ENCODE measurements around the gene BTNL2.
A peak's percentile ranks its signal among the peaks of the same experiment; 100 is the strongest.

BTNL2 gene

GRCh38 chr6:32415521-32416019 is 8.6 kb upstream of the BTNL2 start:
- H3K9me3 ChIP-seq (ENCODE audit: insufficient read depth, low read length, severe bottlenecking), result no peaks in the 10 kb centered on the region
- H3K4me2 ChIP-seq (ENCODE audit: insufficient read depth, low read length), result no peak overlapping the region
- peak; percentile 76 for DNase-seq
- TF ChIP-seq CTCF (IDR thresholded peaks at IDR 0.05; ENCODE audit: borderline replicate concordance, extremely low read depth, low read length, poor library complexity, severe bottlenecking), result peak; percentile 99
- TF ChIP-seq EZH2 (IDR thresholded peaks at IDR 0.05; ENCODE audit: borderline replicate concordance, low read depth, low read length, severe bottlenecking), result peak; percentile 47
- H3K9ac ChIP-seq (ENCODE audit: low read depth, low read length), result no peak overlapping the region
- H2AFZ ChIP-seq (ENCODE audit: low read depth, low read length), result no peak overlapping the region
- no peak overlapping the region for H3K4me3 ChIP-seq (ENCODE audit: low read depth in 1 of 2, low read length in 2 of 2)
- H3K27ac ChIP-seq (ENCODE audit: low read length), result no peak overlapping the region
- peaks cover 51% of the 10 kb centered on the region for H3K27me3 ChIP-seq (ENCODE audit: insufficient read depth, low read length, poor library complexity)
- peak; percentile 79 for ATAC-seq (ENCODE audit: insufficient read depth, low read depth)
- no peaks in the 10 kb centered on the region for H3K36me3 ChIP-seq (ENCODE audit: insufficient read depth, low read length)
- H4K20me1 ChIP-seq (ENCODE audit: insufficient read depth, low read length), result no peaks in the 10 kb centered on the region
- H3K4me1 ChIP-seq (ENCODE audit: insufficient read depth, low read length), result 0 out of 2 replicates have a peak, but pooled peaks cover 3% of the 10 kb centered on the region
- H3K79me2 ChIP-seq (ENCODE audit: insufficient read depth, low read length), result no peaks in the 10 kb centered on the region

- H3K4me2 ChIP-seq (ENCODE audit: insufficient read depth, low read length), result no peak overlapping the region
Observed at GRCh38 chr6:32413427-32414047, 6.6 kb upstream of the BTNL2 start.

GRCh38 chr6:32411566-32412327 is 4.8 kb upstream of the BTNL2 start:
- ATAC-seq (ENCODE audit: insufficient read depth, low read depth) (no peak), DNase-seq (no peak)
- Histone ChIP-seq H2AFZ (ENCODE audit: low read depth, low read length) (no peak overlapping the region), H3K9me3 (ENCODE audit: insufficient read depth, low read length, severe bottlenecking) (no peaks in the 10 kb centered on the region), H3K4me2 (ENCODE audit: insufficient read depth, low read length) (no peak overlapping the region), H4K20me1 (ENCODE audit: insufficient read depth, low read length) (peaks cover 4% of the 10 kb centered on the region; the same call in 1 of the 2 replicates), H3K4me3 (ENCODE audit: low read depth in 1 of 2, low read length in 2 of 2) (no peak overlapping the region), H3K27me3 (ENCODE audit: insufficient read depth, low read length, poor library complexity) (peaks cover 57% of the 10 kb centered on the region), H3K4me1 (ENCODE audit: insufficient read depth, low read length) (0 out of 2 replicates have a peak, but pooled peaks cover 3% of the 10 kb centered on the region), H3K79me2 (ENCODE audit: insufficient read depth, low read length) (no peaks in the 10 kb centered on the region), H3K27ac (ENCODE audit: low read length) (no peak overlapping the region), H3K36me3 (ENCODE audit: insufficient read depth, low read length) (no peaks in the 10 kb centered on the region), H3K9ac (ENCODE audit: low read depth, low read length) (no peak overlapping the region)
- no peak for TF ChIP-seq EZH2 (IDR thresholded peaks at IDR 0.05; ENCODE audit: borderline replicate concordance, low read depth, low read length, severe bottlenecking)
- TF ChIP-seq CTCF (IDR thresholded peaks at IDR 0.05; ENCODE audit: borderline replicate concordance, extremely low read depth, low read length, poor library complexity, severe bottlenecking), result no peak

More at GRCh38 chr6:32413427-32414047, 6.6 kb upstream of the BTNL2 start:
- DNase-seq (peak; percentile 78), ATAC-seq (ENCODE audit: insufficient read depth, low read depth) (peak; percentile 89)
- Histone ChIP-seq H3K27me3 (ENCODE audit: insufficient read depth, low read length, poor library complexity) (peaks cover 48% of the 10 kb centered on the region), H2AFZ (ENCODE audit: low read depth, low read length) (no peak overlapping the region), H3K79me2 (ENCODE audit: insufficient read depth, low read length) (no peaks in the 10 kb centered on the region), H3K27ac (ENCODE audit: low read length) (no peak overlapping the region), H4K20me1 (ENCODE audit: insufficient read depth, low read length) (no peaks in the 10 kb centered on the region), H3K4me1 (ENCODE audit: insufficient read depth, low read length) (0 out of 2 replicates have a peak, but pooled peaks cover 3% of the 10 kb centered on the region), H3K36me3 (ENCODE audit: insufficient read depth, low read length) (no peaks in the 10 kb centered on the region), H3K9ac (ENCODE audit: low read depth, low read length) (no peak overlapping the region), H3K4me3 (ENCODE audit: low read depth in 1 of 2, low read length in 2 of 2) (no peak overlapping the region), H3K9me3 (ENCODE audit: insufficient read depth, low read length, severe bottlenecking) (no peaks in the 10 kb centered on the region)
- TF ChIP-seq CTCF (IDR thresholded peaks at IDR 0.05; ENCODE audit: borderline replicate concordance, extremely low read depth, low read length, poor library complexity, severe bottlenecking), result peak; percentile 95
- no peak for TF ChIP-seq EZH2 (IDR thresholded peaks at IDR 0.05; ENCODE audit: borderline replicate concordance, low read depth, low read length, severe bottlenecking)
